Stimulated activated memory B cell treated with anti-CD40 and anti-IgM and Interleukin-4, amounts not matched to agents 10 μg/mL and 1 μg/mL and 100 μg/mL, for 72 hours (primary cell): Measurements from ENCODE around the gene NEB.

Experiments
- ATAC-seq: fragments of 150-1000 bp; cut with Tn5 transposase; 2 replicates; pipeline ENCODE4 v1.10.0; 2021
- H3K27ac Mint-ChIP-seq: one replicate; pipeline ENCODE4 v1.8.0; 2022; ENCODE audit warnings: mild to moderate bottlenecking, mixed read lengths
- H3K27me3 Mint-ChIP-seq: one replicate; pipeline ENCODE4 v1.8.0; 2022; ENCODE audit warnings: mixed read lengths
- H3K36me3 Mint-ChIP-seq: one replicate; pipeline ENCODE4 v1.8.0; 2022; ENCODE audit warnings: mixed read lengths
- H3K4me1 Mint-ChIP-seq: one replicate; pipeline ENCODE4 v1.8.0; 2022; ENCODE audit warnings: mixed read lengths
- H3K4me3 Mint-ChIP-seq: one replicate; pipeline ENCODE4 v1.8.0; 2022; ENCODE audit warnings: mild to moderate bottlenecking, moderate library complexity, mixed read lengths
- H3K9me3 Mint-ChIP-seq: one replicate; pipeline ENCODE4 v1.8.0; 2022; ENCODE audit warnings: mixed read lengths

NEB gene

GRCh38 chr2:151518802-151519201, 215.5 kb downstream of the NEB start:
- no peaks in the 10 kb centered on the region for H3K4me1 Mint-ChIP-seq
- H3K9me3 Mint-ChIP-seq = no peaks in the 10 kb centered on the region
- H3K4me3 Mint-ChIP-seq = no peak overlapping the region
- peaks cover 24% of the 10 kb centered on the region for H3K36me3 Mint-ChIP-seq
- no peak overlapping the region for H3K27ac Mint-ChIP-seq
- ATAC-seq = no peak
- no peaks in the 10 kb centered on the region for H3K27me3 Mint-ChIP-seq

DNA sequence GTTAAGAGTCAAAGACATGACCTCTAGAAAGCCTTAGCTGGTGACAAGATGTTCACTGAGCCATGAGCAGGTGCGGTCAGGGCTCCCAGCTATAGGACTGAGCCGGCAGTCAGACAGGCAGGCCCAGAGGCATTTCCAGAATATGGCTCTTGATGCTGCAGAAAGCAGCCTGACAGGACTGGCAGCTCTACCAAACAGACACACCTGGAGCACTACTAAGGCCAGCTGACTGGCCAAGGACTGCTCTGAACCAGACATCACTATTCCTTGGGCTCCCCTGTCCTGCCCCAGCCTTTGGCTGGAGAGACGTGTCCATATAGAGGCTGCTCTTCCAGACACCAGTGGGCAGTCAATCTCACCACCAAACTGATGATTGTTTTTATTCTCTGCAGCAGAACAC, 225.8 kb downstream of the NEB start:
- Mint-ChIP-seq H3K4me1 (no peaks in the 10 kb centered on the region), H3K36me3 (peaks cover 26% of the 10 kb centered on the region), H3K9me3 (no peaks in the 10 kb centered on the region), H3K27ac (no peak overlapping the region), H3K27me3 (no peaks in the 10 kb centered on the region), H3K4me3 (no peak overlapping the region)
- peak; percentile 27 for ATAC-seq

- Mint-ChIP-seq H3K4me1 (no peaks in the 10 kb centered on the region), H3K27me3 (no peaks in the 10 kb centered on the region), H3K36me3 (peaks cover 9% of the 10 kb centered on the region), H3K9me3 (no peaks in the 10 kb centered on the region), H3K4me3 (no peak overlapping the region), H3K27ac (no peak overlapping the region)
- ATAC-seq = no peak
Measured at GRCh38 chr2:151506170-151506569, 228.1 kb downstream of the NEB start.

- H3K27ac Mint-ChIP-seq = no peak overlapping the region
- ATAC-seq = no peak
- no peaks in the 10 kb centered on the region for H3K9me3 Mint-ChIP-seq
- no peak overlapping the region for H3K4me3 Mint-ChIP-seq
- H3K27me3 Mint-ChIP-seq = no peaks in the 10 kb centered on the region
- no peaks in the 10 kb centered on the region for H3K4me1 Mint-ChIP-seq
- peaks cover 10% of the 10 kb centered on the region for H3K36me3 Mint-ChIP-seq
Measured at GRCh38 chr2:151498178-151498577, 236.1 kb downstream of the NEB start.

DNA sequence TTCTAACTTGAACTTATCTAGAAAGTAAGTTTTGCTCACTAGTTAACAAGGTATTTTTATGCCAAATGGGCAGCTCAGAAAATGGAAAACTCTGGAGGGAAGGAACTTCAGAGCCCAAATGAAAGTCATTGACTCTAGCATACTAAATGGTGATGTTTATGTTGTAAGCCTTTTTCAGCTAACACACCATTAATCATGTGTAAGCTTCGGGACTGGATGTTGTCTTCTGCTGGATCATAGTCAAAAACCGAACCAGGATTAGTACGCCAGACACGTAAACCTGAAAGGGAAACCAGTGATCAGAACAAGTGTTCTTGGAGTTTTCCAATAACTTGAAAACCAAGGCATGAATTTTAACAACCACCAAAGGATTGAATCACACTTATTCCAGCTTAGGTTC, 242.8 kb downstream of the NEB start:
- Mint-ChIP-seq H3K36me3 (peaks cover 33% of the 10 kb centered on the region), H3K4me1 (no peaks in the 10 kb centered on the region), H3K9me3 (no peaks in the 10 kb centered on the region), H3K27ac (no peak overlapping the region), H3K4me3 (no peak overlapping the region), H3K27me3 (no peaks in the 10 kb centered on the region)
- ATAC-seq = no peak

DNA sequence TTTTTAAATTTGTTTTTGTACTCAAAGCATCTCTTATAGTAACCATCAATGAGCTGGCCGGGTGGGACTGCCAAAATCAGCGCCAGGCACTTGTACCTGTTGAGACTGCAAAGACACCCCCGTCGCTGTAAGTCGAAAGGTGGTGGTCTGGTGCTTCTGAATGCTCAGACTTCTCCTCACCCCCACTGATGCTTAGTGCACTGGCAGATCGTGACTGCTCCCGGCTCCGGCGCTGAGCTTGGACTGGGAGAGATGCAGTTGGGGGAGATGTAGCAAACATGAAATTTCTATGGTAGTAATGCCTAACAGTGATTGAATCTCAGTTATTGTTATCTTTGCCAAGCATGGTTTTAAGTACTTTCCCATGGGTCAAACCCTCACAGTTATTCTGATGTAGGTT, 244.0 kb downstream of the NEB start:
- Mint-ChIP-seq H3K27me3 (no peaks in the 10 kb centered on the region), H3K4me1 (peaks cover 7% of the 10 kb centered on the region), H3K36me3 (peaks cover 45% of the 10 kb centered on the region), H3K27ac (no peak overlapping the region), H3K9me3 (peaks cover 5% of the 10 kb centered on the region), H3K4me3 (no peak overlapping the region)
- no peak for ATAC-seq

GRCh38 chr2:151486053-151486452, 248.2 kb downstream of the NEB start:
- peaks cover 5% of the 10 kb centered on the region for H3K9me3 Mint-ChIP-seq
- no peak for ATAC-seq
- H3K4me3 Mint-ChIP-seq = no peak overlapping the region
- H3K4me1 Mint-ChIP-seq = peaks cover 7% of the 10 kb centered on the region
- H3K27ac Mint-ChIP-seq = no peak overlapping the region
- no peaks in the 10 kb centered on the region for H3K27me3 Mint-ChIP-seq
- H3K36me3 Mint-ChIP-seq = peaks cover 64% of the 10 kb centered on the region

DNA sequence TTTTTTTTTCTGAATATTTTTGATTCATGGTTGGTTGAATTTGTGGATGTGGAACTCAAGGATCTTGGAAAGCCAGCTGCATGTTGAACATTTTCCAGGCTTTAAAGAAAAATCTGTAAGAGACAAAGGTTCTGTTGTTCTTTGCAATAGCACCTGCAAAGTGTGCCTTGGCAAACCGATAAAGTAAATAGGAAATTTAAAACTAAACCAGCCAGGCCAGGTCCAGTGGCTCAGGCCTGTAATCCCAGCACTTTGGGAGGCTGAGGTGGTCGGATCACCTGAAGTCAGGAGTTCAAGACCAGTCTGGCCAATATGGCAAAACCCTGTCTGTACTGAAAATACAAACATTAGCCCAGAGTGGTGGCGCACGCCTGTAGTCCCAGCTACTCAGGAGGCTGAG, 250.2 kb downstream of the NEB start:
- Mint-ChIP-seq H3K9me3 (peaks cover 5% of the 10 kb centered on the region), H3K27me3 (no peaks in the 10 kb centered on the region), H3K4me1 (peaks cover 7% of the 10 kb centered on the region), H3K36me3 (peaks cover 64% of the 10 kb centered on the region), H3K27ac (no peak overlapping the region), H3K4me3 (no peak overlapping the region)
- no peak for ATAC-seq

GRCh38 chr2:151483546-151483945, 250.7 kb downstream of the NEB start:
- ATAC-seq = no peak
- Mint-ChIP-seq H3K27ac (no peak overlapping the region), H3K36me3 (peaks cover 64% of the 10 kb centered on the region), H3K27me3 (no peaks in the 10 kb centered on the region), H3K4me1 (peaks cover 7% of the 10 kb centered on the region), H3K9me3 (peaks cover 5% of the 10 kb centered on the region), H3K4me3 (no peak overlapping the region)

DNA sequence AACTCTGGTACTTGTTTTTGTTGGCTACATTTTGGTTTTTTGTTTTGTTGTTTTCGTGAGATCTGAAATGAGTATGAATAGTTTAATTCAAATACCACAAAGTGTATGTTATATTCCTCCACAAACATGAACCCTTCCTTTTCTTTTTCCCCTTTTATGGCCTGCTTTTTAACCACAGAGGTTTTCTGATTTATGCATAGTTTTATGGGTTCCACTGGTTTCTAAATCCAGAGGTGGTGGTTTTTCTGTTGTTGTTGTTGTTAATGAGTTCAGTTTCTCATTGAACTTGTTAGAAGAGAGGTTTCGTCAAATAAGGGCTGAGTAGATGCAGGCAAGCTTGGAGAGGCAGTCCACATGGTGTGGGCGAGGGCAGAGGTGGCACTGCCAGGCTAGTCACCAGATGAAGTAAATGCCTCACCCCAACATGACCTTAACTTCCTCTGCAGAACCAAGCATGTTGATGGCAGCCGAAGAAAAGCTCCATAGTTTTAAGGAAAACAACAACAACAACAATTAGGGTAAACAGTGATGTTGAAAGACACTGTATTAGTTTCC, 252.0 kb downstream of the NEB start:
- H3K4me1 Mint-ChIP-seq = peaks cover 7% of the 10 kb centered on the region
- H3K27ac Mint-ChIP-seq = no peak overlapping the region
- H3K27me3 Mint-ChIP-seq = no peaks in the 10 kb centered on the region
- no peak overlapping the region for H3K4me3 Mint-ChIP-seq
- H3K36me3 Mint-ChIP-seq = peaks cover 64% of the 10 kb centered on the region
- no peak for ATAC-seq
- peaks cover 5% of the 10 kb centered on the region for H3K9me3 Mint-ChIP-seq

- Mint-ChIP-seq H3K4me1 (peaks cover 7% of the 10 kb centered on the region), H3K9me3 (peaks cover 5% of the 10 kb centered on the region), H3K36me3 (peaks cover 61% of the 10 kb centered on the region), H3K4me3 (no peak overlapping the region), H3K27me3 (no peaks in the 10 kb centered on the region), H3K27ac (no peak overlapping the region)
- peak; percentile 20 for ATAC-seq
Measured at GRCh38 chr2:151481744-151482143, 252.5 kb downstream of the NEB start.

DNA sequence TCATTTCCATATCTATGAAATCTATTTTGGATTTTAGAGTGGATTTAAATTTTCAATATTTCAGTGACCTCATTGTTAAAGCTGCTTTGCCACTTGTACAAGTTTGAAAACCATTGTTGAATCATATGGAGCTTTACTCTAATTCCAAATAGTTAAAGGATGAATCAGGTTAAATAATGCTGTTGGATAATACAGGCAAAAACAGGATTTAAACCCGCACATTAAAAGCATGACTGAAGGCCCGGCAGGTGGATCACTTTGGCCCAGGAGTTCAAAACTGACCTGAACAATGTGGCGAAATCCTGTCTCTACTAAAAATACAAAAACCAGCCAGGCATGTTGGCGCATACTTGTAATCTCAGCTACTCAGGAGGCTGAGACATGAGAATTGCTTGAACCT, 256.3 kb downstream of the NEB start:
- ATAC-seq = no peak
- Mint-ChIP-seq H3K4me1 (no peaks in the 10 kb centered on the region), H3K4me3 (no peak overlapping the region), H3K36me3 (peaks cover 35% of the 10 kb centered on the region), H3K27ac (no peak overlapping the region), H3K27me3 (no peaks in the 10 kb centered on the region), H3K9me3 (no peaks in the 10 kb centered on the region)

- Mint-ChIP-seq H3K36me3 (peaks cover 30% of the 10 kb centered on the region), H3K9me3 (no peaks in the 10 kb centered on the region), H3K4me3 (no peak overlapping the region), H3K4me1 (peaks cover 9% of the 10 kb centered on the region), H3K27me3 (no peaks in the 10 kb centered on the region), H3K27ac (no peak overlapping the region)
- no peak for ATAC-seq
Measured at GRCh38 chr2:151476287-151476686, 258.0 kb downstream of the NEB start.

DNA sequence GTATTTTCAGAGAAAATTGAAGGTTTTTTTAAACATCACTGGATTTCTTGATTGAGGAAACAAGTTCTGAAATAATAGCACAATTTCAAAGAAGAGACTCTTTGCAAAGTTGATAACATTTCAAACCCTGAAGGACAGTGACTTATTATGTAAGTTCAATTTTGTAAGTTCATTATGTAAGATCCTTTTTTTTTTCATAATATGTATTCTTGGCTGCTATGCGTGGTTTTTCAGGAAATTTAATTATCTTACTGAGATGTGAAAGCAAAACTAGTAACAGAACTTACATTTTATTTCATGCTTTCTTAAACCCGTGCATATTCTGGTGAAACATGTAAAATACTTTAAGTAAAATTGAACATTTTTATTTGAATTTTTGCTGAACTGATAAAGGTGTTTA, 259.2 kb downstream of the NEB start:
- no peak for ATAC-seq
- Mint-ChIP-seq H3K4me3 (no peak overlapping the region), H3K27ac (no peak overlapping the region), H3K36me3 (peaks cover 31% of the 10 kb centered on the region), H3K27me3 (no peaks in the 10 kb centered on the region), H3K4me1 (peaks cover 9% of the 10 kb centered on the region), H3K9me3 (no peaks in the 10 kb centered on the region)

DNA sequence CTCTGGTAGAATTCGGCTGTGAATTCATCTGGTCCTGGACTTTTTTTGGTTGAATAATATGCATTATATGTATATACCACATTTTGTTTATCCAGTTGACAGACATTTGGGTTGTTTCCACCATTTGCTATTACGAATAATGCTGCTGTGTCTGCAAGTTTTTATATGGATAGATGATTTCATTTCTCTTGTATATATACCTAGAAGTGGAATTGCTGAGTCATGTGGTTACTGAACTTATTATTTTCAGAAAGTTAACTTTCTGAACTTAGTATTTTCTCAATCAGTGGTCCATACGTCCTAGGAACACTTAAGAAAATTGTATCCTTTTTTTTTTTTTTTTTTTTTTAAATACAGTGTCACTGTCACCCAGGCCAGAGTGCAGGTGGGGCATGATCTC, 261.3 kb downstream of the NEB start:
- peaks cover 47% of the 10 kb centered on the region for H3K36me3 Mint-ChIP-seq
- no peak for ATAC-seq
- H3K27me3 Mint-ChIP-seq = no peaks in the 10 kb centered on the region
- no peaks in the 10 kb centered on the region for H3K9me3 Mint-ChIP-seq
- H3K4me1 Mint-ChIP-seq = peaks cover 9% of the 10 kb centered on the region
- no peak overlapping the region for H3K27ac Mint-ChIP-seq
- no peak overlapping the region for H3K4me3 Mint-ChIP-seq

GRCh38 chr2:151470556-151470955, 263.7 kb downstream of the NEB start:
- no peak for ATAC-seq
- Mint-ChIP-seq H3K4me3 (no peak overlapping the region), H3K9me3 (no peaks in the 10 kb centered on the region), H3K36me3 (peaks cover 61% of the 10 kb centered on the region), H3K27me3 (no peaks in the 10 kb centered on the region), H3K27ac (no peak overlapping the region), H3K4me1 (peaks cover 9% of the 10 kb centered on the region)

GRCh38 chr2:151465771-151466170, 268.5 kb downstream of the NEB start:
- no peak for ATAC-seq
- H3K36me3 Mint-ChIP-seq = peaks cover 79% of the 10 kb centered on the region
- no peaks in the 10 kb centered on the region for H3K4me1 Mint-ChIP-seq
- no peak overlapping the region for H3K27ac Mint-ChIP-seq
- no peaks in the 10 kb centered on the region for H3K27me3 Mint-ChIP-seq
- no peaks in the 10 kb centered on the region for H3K9me3 Mint-ChIP-seq
- H3K4me3 Mint-ChIP-seq = no peak overlapping the region
